ENCODE results near the gene HACD2.

HACD2 gene

GRCh38 chr3:123520656-123521055 is 64.2 kb downstream of the HACD2 start:
- TF ChIP-seq CTCF (IDR thresholded peaks at IDR 0.05) = no peak

DNA sequence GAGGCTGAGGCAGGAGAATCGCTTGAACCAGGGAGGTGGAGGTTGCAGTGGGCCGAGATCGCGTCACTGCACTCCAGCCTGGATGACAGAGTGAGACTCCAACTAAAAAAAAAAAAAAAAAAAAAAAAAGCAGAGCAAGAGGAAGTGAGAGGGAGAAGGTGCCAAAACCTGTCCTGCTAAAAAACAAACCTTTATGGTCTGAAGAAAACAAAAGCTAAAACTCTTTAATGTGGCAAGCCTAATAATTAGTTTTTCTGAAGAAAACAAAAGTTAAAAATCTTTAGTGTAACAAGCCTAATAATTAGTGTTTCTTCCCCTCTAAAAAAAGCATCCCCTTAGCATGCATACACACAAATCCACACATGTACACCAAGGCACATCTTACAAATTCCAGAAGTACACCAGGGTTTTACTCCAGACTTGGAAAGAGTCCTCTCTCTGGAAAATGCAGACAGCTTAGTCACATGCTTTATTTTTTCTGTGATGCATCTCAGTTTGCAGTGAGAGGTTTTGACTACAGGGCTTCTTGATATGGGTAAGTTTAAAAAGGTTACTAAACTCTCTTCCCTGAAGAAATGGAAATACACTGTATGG is 65.9 kb downstream of the HACD2 start:
- TF ChIP-seq CTCF (IDR thresholded peaks at IDR 0.05) = no peak

GRCh38 chr3:123511726-123512125 is 73.1 kb downstream of the HACD2 start:
- TF ChIP-seq CTCF (IDR thresholded peaks at IDR 0.05) = no peak

DNA sequence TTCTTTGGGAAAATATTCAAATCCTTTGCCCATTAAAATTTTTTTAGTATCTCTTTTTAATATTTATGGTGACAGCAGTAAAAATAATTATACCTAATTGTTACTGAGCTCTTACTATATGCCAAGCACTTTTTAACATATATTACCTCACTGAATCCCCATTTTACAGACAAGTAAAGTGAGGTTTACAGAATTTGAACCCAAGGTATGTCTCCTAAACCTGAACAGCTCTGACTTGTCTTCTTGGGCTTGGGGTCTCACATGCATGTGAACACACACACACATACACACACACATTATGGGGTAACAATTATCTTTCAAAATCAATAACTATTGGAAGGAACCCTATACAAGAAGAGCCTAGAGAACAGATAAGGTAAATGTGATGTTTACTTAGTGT is 73.8 kb downstream of the HACD2 start:
- no peak for TF ChIP-seq CTCF (IDR thresholded peaks at IDR 0.05)

DNA sequence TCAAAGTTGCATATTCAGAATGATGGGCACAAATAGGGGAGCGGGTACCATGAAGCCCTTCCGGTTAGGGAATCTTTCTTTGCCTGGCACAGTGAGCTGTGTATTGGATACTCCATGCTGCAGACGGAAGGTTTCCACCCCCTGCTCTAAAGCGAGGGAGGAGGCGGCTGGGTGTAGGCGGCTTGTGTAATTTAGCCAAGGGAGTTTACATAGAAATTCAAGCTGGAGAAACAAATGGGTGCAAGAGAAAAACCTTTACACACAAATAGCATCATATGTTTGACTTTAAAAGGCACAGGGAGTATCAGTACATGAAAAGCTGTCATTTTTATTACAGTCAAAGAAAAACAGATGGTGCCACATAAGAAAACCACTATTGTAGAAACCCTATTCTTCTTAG is 76.7 kb downstream of the HACD2 start:
- no peak for TF ChIP-seq CTCF (IDR thresholded peaks at IDR 0.05)

GRCh38 chr3:123505820-123506219 is 79.0 kb downstream of the HACD2 start:
- TF ChIP-seq CTCF (IDR thresholded peaks at IDR 0.05) = no peak

- no peak for TF ChIP-seq CTCF (IDR thresholded peaks at IDR 0.05)
Measured at GRCh38 chr3:123503203-123503602, 81.7 kb downstream of the HACD2 start.

GRCh38 chr3:123499322-123499721 is 85.5 kb downstream of the HACD2 start:
- no peak for TF ChIP-seq CTCF (IDR thresholded peaks at IDR 0.05)

Measured in LNCAP (cell line).